Stimulated activated CD4-positive, alpha-beta T cell treated with anti-CD3 and anti-CD28 coated beads, Interleukin-15, amount 100 ng/mL, for 48 hours (primary cell): ENCODE data around the gene SPATA16.

Experiments
- DNase-seq, 2 donors: peaks; one replicate each; pipeline ENCODE4 v3.0.0-alpha.2; 2020; ENCODE audit warnings: low read depth in 2 of 2

The SPATA16 gene

GRCh38 chr3:172951511-172951910, 189.5 kb downstream of the SPATA16 start:
- no peak for DNase-seq

DNA sequence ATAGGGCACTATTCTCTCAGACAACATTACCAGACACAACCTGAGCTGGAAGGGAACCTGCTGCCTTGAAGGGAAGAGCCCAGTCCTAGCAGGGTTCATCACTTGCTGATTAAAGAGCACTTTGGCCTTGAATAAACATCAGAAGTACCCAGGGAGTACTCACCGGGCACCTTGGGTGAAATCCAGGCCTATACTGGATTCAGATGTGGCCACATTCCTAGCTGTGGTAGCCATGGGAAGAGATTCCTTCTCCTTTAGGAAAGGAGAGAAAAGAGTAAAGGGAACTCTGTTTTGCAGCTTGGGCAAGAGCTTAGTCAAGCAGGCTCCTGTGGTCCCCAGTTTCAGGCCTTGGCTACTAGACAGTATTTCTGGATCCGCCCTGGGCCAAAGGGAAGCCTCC, 195.0 kb downstream of the SPATA16 start:
- DNase-seq, result no peak

DNA sequence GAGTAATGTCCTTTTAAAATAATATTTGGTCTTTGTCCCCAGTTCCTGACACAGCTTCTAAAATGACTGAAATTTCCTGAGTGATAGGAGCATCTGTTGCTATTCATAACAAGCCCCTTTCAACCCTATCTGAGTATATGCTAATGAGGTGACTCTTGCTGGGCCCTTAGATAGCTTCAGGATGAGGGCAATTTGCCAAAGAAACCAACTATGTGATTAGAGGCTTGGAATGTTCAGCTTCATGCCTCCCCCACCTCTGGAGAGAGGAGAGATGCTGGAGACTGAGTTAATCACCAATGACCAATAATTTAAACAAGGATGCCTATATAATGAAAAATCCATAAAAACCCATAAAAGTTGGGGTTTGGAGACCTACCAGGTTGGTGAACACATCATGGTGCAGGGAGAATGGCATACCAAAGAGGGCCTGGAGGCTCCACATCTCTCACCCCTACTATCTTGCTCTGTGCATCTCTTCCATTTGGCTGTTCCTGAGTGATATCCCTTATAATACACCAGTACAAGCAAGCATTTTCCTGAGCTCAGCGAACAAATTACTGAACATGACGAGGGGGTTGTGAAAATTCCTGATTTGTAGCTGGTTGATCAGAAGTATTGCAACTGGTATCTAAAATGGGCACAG, 201.3 kb downstream of the SPATA16 start:
- DNase-seq, result no peak

DNA sequence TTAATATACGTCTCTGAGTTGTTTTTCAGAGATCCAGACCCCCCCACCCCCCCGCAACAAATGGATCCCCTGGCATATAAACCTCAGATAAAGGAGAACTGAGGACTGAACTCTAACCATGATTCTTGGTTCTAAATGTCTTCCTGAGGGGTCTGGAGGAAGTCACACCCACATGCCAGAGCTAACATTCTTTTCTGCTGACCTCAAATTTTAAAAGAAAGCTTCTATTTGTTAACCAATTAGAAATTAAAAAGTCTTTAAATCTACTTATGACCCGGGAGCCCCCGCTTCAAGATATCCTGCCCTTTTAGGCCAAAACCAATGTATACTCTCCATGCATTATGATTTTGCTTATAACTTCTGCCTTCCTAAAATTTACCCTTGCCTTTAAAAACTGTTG, 202.2 kb downstream of the SPATA16 start:
- no peak for DNase-seq

DNA sequence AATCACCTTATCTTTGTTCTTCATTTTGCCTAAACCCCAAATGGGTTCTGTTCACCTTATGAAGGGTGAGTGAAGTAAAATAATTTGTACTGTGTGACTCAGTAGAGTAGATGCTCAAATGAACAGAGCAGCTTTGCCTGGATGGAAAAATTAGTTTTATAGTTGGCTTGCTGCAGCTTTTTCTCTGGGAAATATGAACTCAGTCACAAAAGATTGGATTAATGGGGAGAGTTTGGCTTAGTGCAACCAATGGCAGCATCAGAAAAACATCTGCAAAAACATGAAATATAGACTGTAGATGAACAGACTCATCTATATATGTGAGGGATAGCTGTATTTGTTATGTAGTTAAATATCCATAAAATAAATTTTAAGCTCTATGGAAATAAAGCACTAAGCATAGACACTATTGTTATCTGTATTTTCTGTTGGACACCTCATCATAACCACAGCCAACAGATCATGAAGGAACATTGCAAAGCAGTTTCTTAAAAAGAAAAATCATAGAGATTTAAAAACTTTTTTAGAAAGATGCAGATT, 209.2 kb downstream of the SPATA16 start:
- no peak for DNase-seq

GRCh38 chr3:172929451-172929850, 211.6 kb downstream of the SPATA16 start:
- no peak for DNase-seq

DNA sequence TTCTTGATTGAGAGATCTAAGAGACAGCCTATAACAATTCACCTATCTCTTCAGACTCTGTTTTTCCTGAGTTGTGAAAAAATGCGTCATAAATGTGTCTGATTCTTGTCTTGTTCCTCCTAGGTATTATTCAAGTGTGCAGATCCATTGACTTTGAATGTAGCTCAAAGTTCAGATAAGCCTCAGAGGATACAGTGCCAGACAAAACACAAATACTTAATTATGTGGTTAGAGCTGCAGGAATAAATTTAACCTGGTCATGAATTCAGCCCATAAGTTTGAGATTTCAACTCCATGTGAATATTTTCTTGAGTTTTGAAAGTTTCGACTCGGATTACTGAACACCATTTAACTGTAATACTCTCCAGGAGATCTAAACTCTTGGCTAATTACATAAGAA, 216.5 kb downstream of the SPATA16 start:
- no peak for DNase-seq

- no peak for DNase-seq
These were observed 221.7 kb downstream of the SPATA16 start for GRCh38 chr3:172919297-172919683.

GRCh38 chr3:172918568-172919296, 222.3 kb downstream of the SPATA16 start:
- no peak for DNase-seq

- DNase-seq, result no peak
These were observed 222.9 kb downstream of the SPATA16 start for GRCh38 chr3:172918165-172918564.

DNA sequence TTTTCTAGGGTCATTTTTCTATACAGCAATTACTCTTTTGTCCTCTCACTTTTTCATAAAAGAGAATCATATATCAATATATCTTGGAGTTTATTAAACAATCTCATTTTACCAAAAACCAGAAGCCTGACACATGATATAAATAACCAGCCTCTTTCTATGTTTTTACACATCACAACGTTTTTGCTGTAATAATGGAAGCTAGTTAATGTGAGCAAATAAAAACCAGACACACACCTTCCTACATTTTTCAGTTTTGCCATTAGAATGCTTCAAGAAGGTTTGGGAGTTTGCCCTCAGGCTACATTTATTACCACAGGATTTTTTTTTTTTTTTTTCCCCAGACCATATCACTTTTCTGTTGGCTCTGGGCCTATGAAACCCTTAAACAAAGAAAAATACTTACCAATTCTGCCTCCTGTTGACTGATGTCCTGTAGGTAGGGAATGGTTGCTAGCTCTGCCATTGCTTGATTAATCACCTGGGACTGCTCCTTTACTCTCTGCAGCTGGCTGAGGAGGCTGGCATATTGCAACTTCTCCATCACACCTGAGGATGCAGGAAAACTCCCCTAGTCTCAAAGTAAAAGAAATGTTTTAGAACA, 225.0 kb downstream of the SPATA16 start:
- no peak for DNase-seq

GRCh38 chr3:172914854-172915253, 226.2 kb downstream of the SPATA16 start:
- DNase-seq, result no peak

- no peak for DNase-seq
These were observed 227.0 kb downstream of the SPATA16 start for GRCh38 chr3:172913911-172914655.

GRCh38 chr3:172911142-172911541, 229.9 kb downstream of the SPATA16 start:
- no peak for DNase-seq

GRCh38 chr3:172908771-172909270, 232.2 kb downstream of the SPATA16 start:
- no peak for DNase-seq

- no peak for DNase-seq
These were observed 235.6 kb downstream of the SPATA16 start for GRCh38 chr3:172905451-172905850.

GRCh38 chr3:172904711-172905373, 236.2 kb downstream of the SPATA16 start:
- DNase-seq, result no peak

DNA sequence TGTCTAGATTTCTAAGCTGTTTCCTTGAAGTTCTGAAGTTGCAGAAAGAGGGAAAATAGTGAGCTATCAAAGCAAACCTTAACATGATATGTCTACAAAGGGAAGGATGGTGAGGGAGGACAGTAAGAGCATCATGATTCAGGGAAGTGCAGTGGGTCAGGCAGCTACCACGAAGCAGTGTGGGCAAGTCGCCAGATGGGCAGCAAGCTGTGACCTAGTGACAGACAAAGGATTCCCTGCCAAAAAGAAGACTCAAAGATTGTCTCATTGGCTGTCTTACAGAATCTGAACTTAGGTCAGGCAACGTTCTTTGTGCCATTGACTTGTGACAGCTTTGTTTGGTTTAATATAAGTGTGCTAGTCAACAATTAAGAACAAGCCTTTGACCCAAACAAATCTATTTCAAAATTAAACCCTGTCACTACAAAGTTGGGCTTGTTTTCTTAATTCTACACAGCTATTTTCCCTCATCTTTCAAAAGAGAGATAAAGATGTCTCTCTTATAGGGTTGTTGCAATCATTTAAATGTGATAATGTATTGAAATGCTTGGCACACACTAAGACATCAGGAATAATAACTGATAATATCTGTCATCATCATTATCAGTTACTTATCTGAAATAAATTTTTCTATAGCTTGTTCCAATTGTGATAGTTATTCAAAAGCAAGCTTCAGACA, 237.3 kb downstream of the SPATA16 start:
- no peak for DNase-seq

DNA sequence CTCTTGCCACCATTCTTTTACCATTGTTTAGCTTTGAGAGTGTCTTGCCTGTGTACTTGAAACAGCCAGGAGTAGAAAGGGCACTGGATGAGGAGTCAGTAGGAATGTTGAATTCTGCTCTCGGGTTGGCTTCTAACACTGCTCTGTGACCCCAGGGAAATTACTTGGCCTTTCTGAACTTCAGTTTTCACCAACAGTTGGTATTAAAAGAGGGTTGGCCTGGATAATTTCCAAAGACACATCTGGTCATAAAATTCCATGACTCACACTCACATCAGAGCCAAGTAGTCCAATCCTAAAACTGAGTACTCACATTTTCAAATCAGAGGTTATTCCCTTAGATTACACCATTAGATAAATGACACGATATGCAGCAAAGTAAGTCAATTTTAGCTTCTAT, 248.9 kb downstream of the SPATA16 start:
- DNase-seq, result no peak

GRCh38 chr3:172885704-172886103, 255.3 kb downstream of the SPATA16 start:
- DNase-seq, result no peak

GRCh38 chr3:172882563-172882962, 258.5 kb downstream of the SPATA16 start:
- no peak for DNase-seq
